ENCODE measurements around the gene JAK3.

Gene JAK3

DNA sequence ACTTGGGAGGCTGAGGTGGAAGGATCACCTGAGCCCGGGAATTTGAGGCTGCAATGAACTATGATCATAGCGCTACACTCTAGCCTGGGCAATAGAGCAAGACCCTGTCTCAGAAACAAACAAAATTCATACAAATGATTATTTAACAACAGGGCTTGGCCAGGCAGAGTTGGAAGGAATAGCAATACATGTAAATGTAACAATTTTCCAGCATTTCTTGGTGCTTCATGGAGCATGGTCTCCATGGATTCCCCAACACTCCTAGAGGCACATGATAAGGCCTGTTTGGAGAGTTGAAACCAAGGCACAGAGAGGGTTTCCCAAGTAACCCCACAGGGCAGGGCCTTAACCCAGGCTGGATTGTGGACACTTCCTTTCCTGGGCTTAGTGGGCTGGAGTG lies 36.7 kb downstream of the JAK3 start:
- no peak for TF ChIP-seq YY1 (IDR thresholded peaks at IDR 0.05; ENCODE audit: low read depth)
- no peak for TF ChIP-seq TCF12 (IDR thresholded peaks at IDR 0.05; ENCODE audit: low read depth)
- no peak for TF ChIP-seq TEAD4 (IDR thresholded peaks at IDR 0.05)
- no peak for TF ChIP-seq CREB1 (IDR thresholded peaks at IDR 0.05; ENCODE audit: low read depth)
- TF ChIP-seq ZBTB7A (IDR thresholded peaks at IDR 0.05; ENCODE audit: low read depth) = no peak
- TF ChIP-seq, protein P1, sequence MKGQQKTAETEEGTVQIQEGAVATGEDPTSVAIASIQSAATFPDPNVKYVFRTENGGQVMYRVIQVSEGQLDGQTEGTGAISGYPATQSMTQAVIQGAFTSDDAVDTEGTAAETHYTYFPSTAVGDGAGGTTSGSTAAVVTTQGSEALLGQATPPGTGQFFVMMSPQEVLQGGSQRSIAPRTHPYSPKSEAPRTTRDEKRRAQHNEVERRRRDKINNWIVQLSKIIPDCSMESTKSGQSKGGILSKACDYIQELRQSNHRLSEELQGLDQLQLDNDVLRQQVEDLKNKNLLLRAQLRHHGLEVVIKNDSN (IDR thresholded peaks at IDR 0.05) = no peak
- no peak for TF ChIP-seq EGR1 (IDR thresholded peaks at IDR 0.05)
- TF ChIP-seq, protein P2, sequence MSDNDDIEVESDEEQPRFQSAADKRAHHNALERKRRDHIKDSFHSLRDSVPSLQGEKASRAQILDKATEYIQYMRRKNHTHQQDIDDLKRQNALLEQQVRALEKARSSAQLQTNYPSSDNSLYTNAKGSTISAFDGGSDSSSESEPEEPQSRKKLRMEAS (IDR thresholded peaks at IDR 0.05) = no peak
- TF ChIP-seq CEBPB (IDR thresholded peaks at IDR 0.05) = no peak
- TF ChIP-seq, protein P3, sequence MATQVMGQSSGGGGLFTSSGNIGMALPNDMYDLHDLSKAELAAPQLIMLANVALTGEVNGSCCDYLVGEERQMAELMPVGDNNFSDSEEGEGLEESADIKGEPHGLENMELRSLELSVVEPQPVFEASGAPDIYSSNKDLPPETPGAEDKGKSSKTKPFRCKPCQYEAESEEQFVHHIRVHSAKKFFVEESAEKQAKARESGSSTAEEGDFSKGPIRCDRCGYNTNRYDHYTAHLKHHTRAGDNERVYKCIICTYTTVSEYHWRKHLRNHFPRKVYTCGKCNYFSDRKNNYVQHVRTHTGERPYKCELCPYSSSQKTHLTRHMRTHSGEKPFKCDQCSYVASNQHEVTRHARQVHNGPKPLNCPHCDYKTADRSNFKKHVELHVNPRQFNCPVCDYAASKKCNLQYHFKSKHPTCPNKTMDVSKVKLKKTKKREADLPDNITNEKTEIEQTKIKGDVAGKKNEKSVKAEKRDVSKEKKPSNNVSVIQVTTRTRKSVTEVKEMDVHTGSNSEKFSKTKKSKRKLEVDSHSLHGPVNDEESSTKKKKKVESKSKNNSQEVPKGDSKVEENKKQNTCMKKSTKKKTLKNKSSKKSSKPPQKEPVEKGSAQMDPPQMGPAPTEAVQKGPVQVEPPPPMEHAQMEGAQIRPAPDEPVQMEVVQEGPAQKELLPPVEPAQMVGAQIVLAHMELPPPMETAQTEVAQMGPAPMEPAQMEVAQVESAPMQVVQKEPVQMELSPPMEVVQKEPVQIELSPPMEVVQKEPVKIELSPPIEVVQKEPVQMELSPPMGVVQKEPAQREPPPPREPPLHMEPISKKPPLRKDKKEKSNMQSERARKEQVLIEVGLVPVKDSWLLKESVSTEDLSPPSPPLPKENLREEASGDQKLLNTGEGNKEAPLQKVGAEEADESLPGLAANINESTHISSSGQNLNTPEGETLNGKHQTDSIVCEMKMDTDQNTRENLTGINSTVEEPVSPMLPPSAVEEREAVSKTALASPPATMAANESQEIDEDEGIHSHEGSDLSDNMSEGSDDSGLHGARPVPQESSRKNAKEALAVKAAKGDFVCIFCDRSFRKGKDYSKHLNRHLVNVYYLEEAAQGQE (IDR thresholded peaks at IDR 0.05; ENCODE audit: low read depth) = no peak
- no peak for TF ChIP-seq EP300 (IDR thresholded peaks at IDR 0.05; ENCODE audit: borderline replicate concordance)
- no peak for TF ChIP-seq NFIC (IDR thresholded peaks at IDR 0.05)
- no peak for TF ChIP-seq FOXM1 (IDR thresholded peaks at IDR 0.05; ENCODE audit: borderline replicate concordance, low read depth)
- TF ChIP-seq RAD21 (IDR thresholded peaks at IDR 0.05; ENCODE audit: low read depth) = no peak
- TF ChIP-seq TAF1 (IDR thresholded peaks at IDR 0.05; ENCODE audit: low read depth) = no peak

DNA sequence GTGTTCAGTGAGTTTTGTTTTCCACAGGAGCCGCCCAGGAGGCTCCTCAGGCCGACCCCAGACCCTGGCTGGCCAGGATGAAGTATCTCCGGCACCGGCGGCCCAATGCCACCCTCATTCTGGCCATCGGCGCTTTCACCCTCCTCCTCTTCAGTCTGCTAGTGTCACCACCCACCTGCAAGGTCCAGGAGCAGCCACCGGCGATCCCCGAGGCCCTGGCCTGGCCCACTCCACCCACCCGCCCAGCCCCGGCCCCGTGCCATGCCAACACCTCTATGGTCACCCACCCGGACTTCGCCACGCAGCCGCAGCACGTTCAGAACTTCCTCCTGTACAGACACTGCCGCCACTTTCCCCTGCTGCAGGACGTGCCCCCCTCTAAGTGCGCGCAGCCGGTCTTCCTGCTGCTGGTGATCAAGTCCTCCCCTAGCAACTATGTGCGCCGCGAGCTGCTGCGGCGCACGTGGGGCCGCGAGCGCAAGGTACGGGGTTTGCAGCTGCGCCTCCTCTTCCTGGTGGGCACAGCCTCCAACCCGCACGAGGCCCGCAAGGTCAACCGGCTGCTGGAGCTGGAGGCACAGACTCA lies 40.0 kb downstream of the JAK3 start:
- no peak for TF ChIP-seq EP300 (IDR thresholded peaks at IDR 0.05; ENCODE audit: borderline replicate concordance)
- TF ChIP-seq, protein P1 (IDR thresholded peaks at IDR 0.05) = no peak
- no peak for TF ChIP-seq TAF1 (IDR thresholded peaks at IDR 0.05; ENCODE audit: low read depth)
- no peak for TF ChIP-seq CREB1 (IDR thresholded peaks at IDR 0.05; ENCODE audit: low read depth)
- no peak for TF ChIP-seq YY1 (IDR thresholded peaks at IDR 0.05; ENCODE audit: low read depth)

DNA sequence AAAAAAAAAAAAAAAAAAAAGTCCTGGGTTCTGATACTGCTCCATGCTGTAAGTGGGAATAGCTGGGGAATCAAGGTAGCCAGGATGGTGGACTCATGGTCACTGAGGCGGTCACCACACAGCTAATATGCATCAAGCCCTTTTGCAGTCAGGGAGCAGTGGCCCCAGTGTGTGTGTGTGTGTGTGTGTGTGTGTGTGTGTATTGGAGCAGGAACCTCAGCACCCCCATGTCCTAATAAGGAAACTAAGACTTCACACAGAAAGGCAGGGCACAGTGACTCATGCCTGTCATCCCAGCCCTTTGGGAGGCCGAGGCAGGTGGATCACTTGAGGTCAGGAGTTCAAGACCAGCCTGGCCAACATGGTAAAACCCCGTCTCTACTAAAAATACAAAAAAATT lies 40.8 kb downstream of the JAK3 start:
- no peak for TF ChIP-seq RAD21 (IDR thresholded peaks at IDR 0.05; ENCODE audit: low read depth)
- TF ChIP-seq, protein P2 (IDR thresholded peaks at IDR 0.05) = no peak
- TF ChIP-seq, protein P1 (IDR thresholded peaks at IDR 0.05) = no peak
- TF ChIP-seq, protein P3 (IDR thresholded peaks at IDR 0.05; ENCODE audit: low read depth) = no peak
- no peak for TF ChIP-seq CREB1 (IDR thresholded peaks at IDR 0.05; ENCODE audit: low read depth)
- no peak for TF ChIP-seq ZBTB7A (IDR thresholded peaks at IDR 0.05; ENCODE audit: low read depth)
- no peak for TF ChIP-seq EP300 (IDR thresholded peaks at IDR 0.05; ENCODE audit: borderline replicate concordance)
- no peak for TF ChIP-seq NFIC (IDR thresholded peaks at IDR 0.05)
- TF ChIP-seq CEBPB (IDR thresholded peaks at IDR 0.05) = no peak
- TF ChIP-seq YY1 (IDR thresholded peaks at IDR 0.05; ENCODE audit: low read depth) = no peak
- no peak for TF ChIP-seq EGR1 (IDR thresholded peaks at IDR 0.05)
- no peak for TF ChIP-seq FOXM1 (IDR thresholded peaks at IDR 0.05; ENCODE audit: borderline replicate concordance, low read depth)
- no peak for TF ChIP-seq TAF1 (IDR thresholded peaks at IDR 0.05; ENCODE audit: low read depth)
- TF ChIP-seq TEAD4 (IDR thresholded peaks at IDR 0.05) = no peak
- no peak for TF ChIP-seq TCF12 (IDR thresholded peaks at IDR 0.05; ENCODE audit: low read depth)

DNA sequence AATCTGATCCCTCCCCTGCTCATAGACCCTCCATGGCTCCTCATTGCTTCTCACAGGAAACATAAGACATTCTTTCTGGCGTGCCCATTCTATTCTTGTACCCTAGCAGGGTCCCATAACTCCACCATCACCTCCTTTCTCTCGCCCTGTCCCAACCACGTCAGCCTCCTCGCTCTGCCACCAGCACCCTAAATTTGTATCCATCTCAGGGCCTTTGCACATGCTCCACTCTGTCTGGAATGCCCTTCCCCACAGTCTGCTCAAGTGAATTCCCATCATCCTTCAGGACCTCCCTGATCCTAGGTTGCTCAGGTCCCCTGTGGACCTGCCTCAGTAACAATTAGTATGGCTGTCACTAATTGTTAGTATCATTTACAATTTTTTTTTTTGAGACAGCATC lies 42.4 kb downstream of the JAK3 start:
- no peak for TF ChIP-seq TEAD4 (IDR thresholded peaks at IDR 0.05)
- no peak for TF ChIP-seq FOXM1 (IDR thresholded peaks at IDR 0.05; ENCODE audit: borderline replicate concordance, low read depth)
- no peak for TF ChIP-seq NFIC (IDR thresholded peaks at IDR 0.05)
- no peak for TF ChIP-seq CREB1 (IDR thresholded peaks at IDR 0.05; ENCODE audit: low read depth)
- TF ChIP-seq TAF1 (IDR thresholded peaks at IDR 0.05; ENCODE audit: low read depth) = no peak
- TF ChIP-seq, protein P1 (IDR thresholded peaks at IDR 0.05) = no peak
- TF ChIP-seq TCF12 (IDR thresholded peaks at IDR 0.05; ENCODE audit: low read depth) = no peak
- no peak for TF ChIP-seq CEBPB (IDR thresholded peaks at IDR 0.05)
- TF ChIP-seq, protein P2 (IDR thresholded peaks at IDR 0.05) = no peak
- TF ChIP-seq RAD21 (IDR thresholded peaks at IDR 0.05; ENCODE audit: low read depth) = no peak
- no peak for TF ChIP-seq ZBTB7A (IDR thresholded peaks at IDR 0.05; ENCODE audit: low read depth)
